Embryonic facial prominence (tissue), 1 donor: Measurements from ENCODE around the gene MANSC4.

Experiments used
- DNase-seq: peaks from one replicate; pipeline ENCODE4 v3.0.0-alpha.2; 2016; ENCODE audit errors: extremely low spot score

The MANSC4 gene

GRCh38 chr12:27779920-27780611 is at the start of gene MANSC4, which contains the start of gene KLHL42:
Gene MANSC4 (minus strand): TSS chr12:27780236. CDS start chr12:27771276, 8,960 bp downstream.
Gene KLHL42 (plus strand): TSS chr12:27780233. CDS start chr12:27780331, 98 bp downstream.
- DNase-seq = no peak

GRCh38 chr12:27828196-27828595 is 48.2 kb upstream of the MANSC4 start:
- no peak for DNase-seq

GRCh38 chr12:27826076-27826475 is 46.0 kb upstream of the MANSC4 start:
- no peak for DNase-seq

GRCh38 chr12:27824126-27824842 is 44.2 kb upstream of the MANSC4 start:
- DNase-seq = no peak

DNA sequence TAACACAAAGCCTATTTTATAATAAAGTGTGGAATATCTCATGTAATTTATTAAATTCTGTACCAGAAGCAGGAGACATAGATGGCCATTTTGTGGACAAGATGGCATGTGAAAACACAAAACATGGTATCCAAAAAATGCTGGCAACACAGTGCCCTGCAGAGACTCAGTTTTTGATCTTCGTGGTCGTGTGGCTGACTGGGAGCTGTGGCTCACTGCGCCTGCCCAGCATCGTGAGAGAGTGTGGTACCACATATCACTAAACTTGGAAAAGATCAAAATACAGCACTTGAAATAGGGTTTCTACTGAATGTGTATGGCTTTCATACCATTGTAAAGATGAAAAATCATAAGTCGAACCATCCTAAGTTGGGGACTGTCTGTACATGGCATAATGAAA is 43.0 kb upstream of the MANSC4 start:
- no peak for DNase-seq

DNA sequence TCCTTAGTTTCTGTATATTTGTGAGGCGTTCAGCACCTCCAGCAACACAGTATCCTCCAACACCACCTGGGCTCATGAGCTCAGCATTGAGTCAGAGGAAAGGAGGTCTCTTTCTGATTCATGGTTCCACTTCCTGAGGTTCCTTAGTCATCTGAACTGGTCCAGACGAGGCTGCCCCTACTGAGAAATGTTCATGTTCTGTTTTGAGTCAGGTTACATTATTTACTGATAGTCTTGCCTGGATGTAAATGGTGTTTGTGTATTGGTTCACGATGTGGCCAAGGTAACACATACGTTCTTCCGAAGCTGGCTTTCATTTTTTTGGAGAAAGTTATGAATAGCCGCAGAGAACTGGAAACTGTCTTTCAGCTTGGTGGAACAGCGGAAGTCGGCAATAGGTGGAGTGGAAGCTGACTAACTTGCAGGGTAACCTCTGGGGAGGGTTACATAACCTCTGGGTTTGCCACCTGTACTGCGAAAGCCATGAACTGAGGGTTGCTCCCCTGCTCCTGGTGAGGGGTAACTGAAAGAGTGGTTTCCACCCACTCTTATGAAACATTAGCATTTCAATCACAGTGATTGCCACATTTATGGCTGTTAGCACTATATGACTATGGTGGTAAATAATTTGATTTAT is 42.2 kb upstream of the MANSC4 start:
- no peak for DNase-seq

GRCh38 chr12:27821259-27821973 is 41.4 kb upstream of the MANSC4 start:
- DNase-seq = peak; percentile 45

GRCh38 chr12:27820564-27820963 is 40.5 kb upstream of the MANSC4 start:
- DNase-seq = no peak

DNA sequence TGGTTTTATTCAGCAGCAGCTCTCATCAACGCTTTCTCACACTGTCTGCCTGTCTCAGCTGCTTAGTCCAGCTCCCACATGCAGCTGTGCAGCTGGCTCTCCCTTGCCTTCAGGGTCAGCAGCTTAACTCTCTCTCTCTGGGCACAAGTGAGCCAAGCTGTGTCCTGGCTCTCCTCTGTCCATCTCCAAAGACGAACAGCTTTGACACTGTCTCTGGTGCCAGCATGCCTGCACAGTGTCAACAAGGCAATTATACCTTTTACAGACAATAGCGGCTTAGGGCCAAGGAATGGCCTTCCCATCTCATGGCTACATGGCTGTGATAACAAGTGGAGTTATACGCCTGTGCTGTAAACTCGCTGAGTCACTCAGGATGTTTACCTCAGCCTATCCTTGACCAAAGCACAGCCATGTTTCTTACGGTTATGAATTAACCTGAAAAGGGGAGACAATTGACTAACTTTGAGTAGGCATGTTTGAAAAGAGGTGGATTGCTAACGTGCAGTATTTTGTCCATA is 38.4 kb upstream of the MANSC4 start:
- DNase-seq = no peak

DNA sequence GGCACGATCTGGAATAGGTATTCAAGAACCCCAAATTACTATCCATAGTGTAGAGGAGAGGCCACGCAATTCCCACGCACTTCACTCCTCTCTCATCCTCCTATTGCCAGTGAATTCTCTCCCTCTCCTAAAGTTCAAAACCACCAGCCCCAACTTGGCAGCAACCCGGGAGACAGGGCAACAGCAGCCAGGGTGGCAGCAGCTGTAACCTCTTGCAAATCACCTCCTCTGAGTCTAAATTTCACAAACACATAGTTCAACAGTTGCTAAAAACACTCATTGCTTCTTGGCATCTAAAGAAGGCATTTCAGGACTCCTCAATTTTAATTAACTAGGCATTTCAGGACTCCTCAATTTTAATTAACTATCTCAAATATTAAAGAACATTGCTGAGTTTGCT is 37.7 kb upstream of the MANSC4 start:
- no peak for DNase-seq

- no peak for DNase-seq
Observed at GRCh38 chr12:27814851-27815591, 35.0 kb upstream of the MANSC4 start.

DNA sequence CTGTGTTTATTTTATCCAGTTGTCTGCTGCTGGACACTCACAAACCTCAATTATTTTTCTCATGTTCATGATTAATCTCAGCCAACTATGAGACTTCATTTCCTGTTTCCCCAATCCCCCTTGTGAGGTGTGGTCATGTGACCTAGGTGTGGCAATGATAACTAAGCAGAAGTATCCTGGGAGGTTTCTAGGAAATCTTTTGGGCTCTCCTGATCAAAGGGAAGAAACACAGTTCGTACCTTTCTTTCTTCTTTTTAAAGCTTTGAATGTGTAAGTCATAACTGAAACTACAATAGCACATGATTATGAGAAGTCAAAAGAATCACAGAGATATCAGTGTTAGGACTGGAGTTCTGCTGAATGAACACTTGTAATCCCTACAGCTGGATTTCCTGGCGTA is 34.4 kb upstream of the MANSC4 start:
- DNase-seq = no peak

GRCh38 chr12:27812502-27812901 is 32.5 kb upstream of the MANSC4 start:
- no peak for DNase-seq

GRCh38 chr12:27810756-27811155 is 30.7 kb upstream of the MANSC4 start:
- DNase-seq = no peak

GRCh38 chr12:27808841-27809240 is 28.8 kb upstream of the MANSC4 start:
- DNase-seq = no peak

DNA sequence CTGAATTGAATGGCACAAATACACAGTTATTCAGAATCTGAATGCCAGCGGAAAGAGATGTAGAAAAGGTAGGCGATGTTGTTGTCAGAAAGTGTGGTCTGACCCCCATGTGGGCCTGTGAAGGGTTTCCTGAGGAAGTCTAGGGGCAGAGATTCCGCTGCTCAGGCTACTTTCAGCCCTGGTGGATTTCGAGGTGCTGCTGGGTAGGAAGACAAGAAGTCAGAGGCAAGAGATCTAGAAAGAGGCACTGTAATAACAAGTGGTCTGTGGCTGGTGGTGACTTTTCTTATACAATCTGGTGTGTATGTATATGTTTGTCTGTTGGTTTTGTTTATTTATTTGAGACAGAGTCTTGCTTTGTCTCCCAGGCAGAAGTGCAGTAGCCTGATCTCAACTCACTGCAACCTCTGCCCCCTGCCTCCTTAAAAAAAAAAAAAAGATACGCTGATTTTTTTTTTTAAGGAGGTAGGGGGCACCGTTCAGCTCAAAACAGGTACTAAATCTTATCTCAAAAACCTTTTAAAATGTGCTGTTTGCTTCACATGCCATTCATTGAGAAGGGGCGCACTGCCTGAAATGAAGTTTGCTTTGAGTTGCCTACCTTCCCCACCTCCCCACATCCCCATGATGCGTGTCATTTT is 27.1 kb upstream of the MANSC4 start:
- DNase-seq = no peak

DNA sequence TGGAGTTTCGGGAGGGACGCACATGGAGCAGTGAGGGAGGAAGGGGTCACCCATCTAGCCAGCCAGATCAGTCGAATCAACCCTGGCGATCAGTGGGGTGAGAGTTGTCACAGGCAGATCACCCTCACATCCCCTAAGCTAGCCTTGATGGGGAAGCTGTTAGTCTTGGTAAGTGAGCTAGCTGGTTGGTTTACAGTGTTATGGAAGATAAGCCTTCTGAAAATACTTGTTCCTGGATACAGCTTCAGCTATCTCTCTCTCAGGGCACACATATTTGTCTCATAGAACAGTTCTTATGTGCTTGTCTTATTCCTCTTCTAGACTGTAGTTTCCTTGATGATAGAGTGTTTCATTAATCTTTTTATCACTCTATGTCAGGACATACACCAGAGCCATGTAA is 26.2 kb upstream of the MANSC4 start:
- DNase-seq = no peak

- no peak for DNase-seq
Observed at GRCh38 chr12:27805238-27805637, 25.2 kb upstream of the MANSC4 start.

- no peak for DNase-seq
Observed at GRCh38 chr12:27802936-27803335, 22.9 kb upstream of the MANSC4 start.

GRCh38 chr12:27802511-27802910 is 22.5 kb upstream of the MANSC4 start:
- no peak for DNase-seq

DNA sequence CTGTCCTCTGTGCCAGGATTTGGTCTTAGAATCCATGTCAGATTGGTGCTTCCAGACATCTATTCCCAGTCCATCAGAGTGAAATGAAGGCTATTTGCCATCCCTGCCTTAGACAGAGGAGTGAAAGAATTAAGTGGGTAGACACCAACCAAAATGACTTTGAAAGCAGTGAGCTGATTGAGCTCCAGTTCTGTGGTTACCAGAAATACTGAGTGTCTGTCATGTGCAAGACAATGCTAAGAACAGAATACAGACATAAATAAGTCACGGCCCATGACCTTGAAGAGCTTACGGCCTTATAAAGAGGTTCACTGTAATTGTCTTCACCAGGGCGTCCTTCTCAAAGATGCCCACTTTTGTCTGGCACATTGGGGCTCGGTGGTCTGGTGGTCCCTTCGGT is 21.6 kb upstream of the MANSC4 start:
- no peak for DNase-seq
